Muscle layer of colon (tissue), 2 donors: ENCODE measurements around the gene MTNR1B.

Experiments
- H3K27ac ChIP-seq: one replicate; pipeline ENCODE4 v1.7.0; 2013; ENCODE audit warnings: low read depth, mild to moderate bottlenecking, low read length, moderate library complexity
- H3K27me3 ChIP-seq, 2 donors: one replicate each; pipeline ENCODE4 v1.7.0; 2013; ENCODE audit warnings: low read length in 2 of 2, mild to moderate bottlenecking in 2 of 2; ENCODE audit not compliant: insufficient read depth in 2 of 2, control insufficient read depth in 1 of 2
- H3K36me3 ChIP-seq: one replicate; pipeline ENCODE4 v1.7.0; 2013; ENCODE audit warnings: mild to moderate bottlenecking, low read length; ENCODE audit not compliant: insufficient read depth
- H3K4me1 ChIP-seq: one replicate; pipeline ENCODE4 v1.7.0; 2013; ENCODE audit warnings: mild to moderate bottlenecking, low read length; ENCODE audit not compliant: insufficient read depth
- H3K4me3 ChIP-seq, 2 donors: one replicate each; pipeline ENCODE4 v1.7.0; 2013; ENCODE audit warnings: low read length in 2 of 2, low read depth in 1 of 2, mild to moderate bottlenecking in 1 of 2, moderate library complexity in 1 of 2
- H3K9ac ChIP-seq: one replicate; pipeline ENCODE4 v1.7.0; 2013; ENCODE audit warnings: low read length
- H3K9me3 ChIP-seq: one replicate; pipeline ENCODE4 v1.7.0; 2013; ENCODE audit warnings: mild to moderate bottlenecking, low read length
- donor health status: abdominal sarcoma.
- donor health status: Adenocarcinoma of cecum.

Gene MTNR1B

DNA sequence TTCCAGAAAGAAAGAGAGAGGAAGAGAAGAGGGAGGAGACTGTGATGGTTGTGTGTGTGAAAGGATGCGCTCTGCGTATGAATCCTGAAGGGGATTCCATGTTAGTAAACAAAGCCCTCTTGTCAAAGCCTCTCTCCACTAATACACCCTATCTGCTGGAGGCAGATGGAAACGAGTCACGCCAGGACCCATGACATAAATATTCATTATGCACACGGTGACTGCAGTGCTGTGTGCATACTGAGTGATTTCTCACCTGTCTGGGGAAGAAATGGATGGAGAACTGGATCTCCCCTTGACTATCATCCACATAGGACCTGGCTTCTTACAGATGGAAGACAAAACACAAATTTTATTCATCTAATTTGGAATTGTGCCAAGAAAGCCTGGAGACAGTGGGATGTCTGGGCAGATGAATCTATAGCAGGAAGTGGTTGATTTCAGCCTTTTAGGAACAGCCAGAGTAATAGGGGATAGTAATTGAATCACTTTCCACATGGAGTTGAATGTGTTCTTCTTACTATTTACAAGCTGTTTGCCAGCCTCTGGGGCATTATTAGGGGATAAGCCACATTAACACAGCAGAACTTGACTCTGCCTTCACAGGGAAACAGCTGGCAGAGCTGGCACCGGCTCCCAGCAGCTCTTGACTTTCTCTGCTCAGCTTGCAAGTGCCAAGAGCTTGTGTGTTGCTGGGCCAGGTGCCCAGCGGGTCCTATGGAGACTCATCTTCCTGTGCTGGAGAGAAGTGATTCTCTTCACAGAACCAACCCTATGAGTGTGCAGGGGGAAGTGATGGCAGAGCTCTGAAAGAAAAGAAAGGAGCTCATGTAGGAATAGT is 9.0 kb downstream of the MTNR1B start:
- peaks cover 4% of the 10 kb centered on the region for H3K4me1 ChIP-seq
- no peak overlapping the region for H3K27ac ChIP-seq
- H3K9ac ChIP-seq = no peak overlapping the region
- H3K27me3 ChIP-seq = no peaks in the 10 kb centered on the region
- no peaks in the 10 kb centered on the region for H3K9me3 ChIP-seq
- H3K4me3 ChIP-seq = no peak overlapping the region
- H3K36me3 ChIP-seq = no peaks in the 10 kb centered on the region

DNA sequence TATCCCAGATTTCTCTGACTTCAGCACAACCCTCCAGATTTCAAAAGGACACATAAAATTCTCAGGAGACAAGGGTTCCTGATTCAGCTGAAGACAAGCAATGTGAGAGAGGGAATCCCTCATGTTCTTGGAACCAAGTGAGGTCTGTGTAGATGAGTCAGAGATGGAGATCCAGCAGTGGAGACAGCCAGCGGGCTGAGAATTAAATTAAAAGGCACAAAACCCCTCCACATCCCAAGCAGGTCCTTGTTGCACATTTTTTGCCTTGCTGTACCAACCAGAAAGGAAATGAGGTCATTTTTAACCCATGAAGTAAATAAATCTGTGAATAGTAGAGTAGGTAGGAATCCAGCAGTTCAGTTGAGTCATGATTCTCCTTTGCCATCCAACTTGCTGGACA is 9.7 kb downstream of the MTNR1B start:
- H3K36me3 ChIP-seq = no peaks in the 10 kb centered on the region
- no peak overlapping the region for H3K27ac ChIP-seq
- no peak overlapping the region for H3K9ac ChIP-seq
- no peaks in the 10 kb centered on the region for H3K27me3 ChIP-seq
- no peaks in the 10 kb centered on the region for H3K9me3 ChIP-seq
- no peak overlapping the region for H3K4me3 ChIP-seq
- H3K4me1 ChIP-seq = peaks cover 4% of the 10 kb centered on the region

GRCh38 chr11:92980312-92980711 is 10.9 kb downstream of the MTNR1B start:
- no peak overlapping the region for H3K27ac ChIP-seq
- no peak overlapping the region for H3K9ac ChIP-seq
- H3K27me3 ChIP-seq = no peaks in the 10 kb centered on the region
- no peak overlapping the region for H3K4me3 ChIP-seq
- H3K4me1 ChIP-seq = peaks cover 4% of the 10 kb centered on the region
- H3K9me3 ChIP-seq = no peaks in the 10 kb centered on the region
- no peaks in the 10 kb centered on the region for H3K36me3 ChIP-seq

DNA sequence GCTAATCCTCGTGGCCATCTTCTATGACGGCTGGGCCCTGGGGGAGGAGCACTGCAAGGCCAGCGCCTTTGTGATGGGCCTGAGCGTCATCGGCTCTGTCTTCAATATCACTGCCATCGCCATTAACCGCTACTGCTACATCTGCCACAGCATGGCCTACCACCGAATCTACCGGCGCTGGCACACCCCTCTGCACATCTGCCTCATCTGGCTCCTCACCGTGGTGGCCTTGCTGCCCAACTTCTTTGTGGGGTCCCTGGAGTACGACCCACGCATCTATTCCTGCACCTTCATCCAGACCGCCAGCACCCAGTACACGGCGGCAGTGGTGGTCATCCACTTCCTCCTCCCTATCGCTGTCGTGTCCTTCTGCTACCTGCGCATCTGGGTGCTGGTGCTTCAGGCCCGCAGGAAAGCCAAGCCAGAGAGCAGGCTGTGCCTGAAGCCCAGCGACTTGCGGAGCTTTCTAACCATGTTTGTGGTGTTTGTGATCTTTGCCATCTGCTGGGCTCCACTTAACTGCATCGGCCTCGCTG is 12.1 kb downstream of the MTNR1B start:
- no peaks in the 10 kb centered on the region for H3K27me3 ChIP-seq
- no peak overlapping the region for H3K4me3 ChIP-seq
- H3K4me1 ChIP-seq = peaks cover 4% of the 10 kb centered on the region
- no peak overlapping the region for H3K9ac ChIP-seq
- H3K36me3 ChIP-seq = no peaks in the 10 kb centered on the region
- no peaks in the 10 kb centered on the region for H3K9me3 ChIP-seq
- H3K27ac ChIP-seq = no peak overlapping the region

GRCh38 chr11:92986585-92986984 is 17.1 kb downstream of the MTNR1B start:
- no peak overlapping the region for H3K27ac ChIP-seq
- no peaks in the 10 kb centered on the region for H3K36me3 ChIP-seq
- H3K4me1 ChIP-seq = no peaks in the 10 kb centered on the region
- no peak overlapping the region for H3K4me3 ChIP-seq
- H3K9ac ChIP-seq = no peak overlapping the region
- no peaks in the 10 kb centered on the region for H3K27me3 ChIP-seq
- no peaks in the 10 kb centered on the region for H3K9me3 ChIP-seq

- H3K4me1 ChIP-seq = no peaks in the 10 kb centered on the region
- no peaks in the 10 kb centered on the region for H3K36me3 ChIP-seq
- no peaks in the 10 kb centered on the region for H3K27me3 ChIP-seq
- H3K27ac ChIP-seq = no peak overlapping the region
- no peak overlapping the region for H3K4me3 ChIP-seq
- H3K9me3 ChIP-seq = no peaks in the 10 kb centered on the region
- H3K9ac ChIP-seq = no peak overlapping the region
These were observed 23.6 kb downstream of the MTNR1B start for GRCh38 chr11:92993004-92993403.

DNA sequence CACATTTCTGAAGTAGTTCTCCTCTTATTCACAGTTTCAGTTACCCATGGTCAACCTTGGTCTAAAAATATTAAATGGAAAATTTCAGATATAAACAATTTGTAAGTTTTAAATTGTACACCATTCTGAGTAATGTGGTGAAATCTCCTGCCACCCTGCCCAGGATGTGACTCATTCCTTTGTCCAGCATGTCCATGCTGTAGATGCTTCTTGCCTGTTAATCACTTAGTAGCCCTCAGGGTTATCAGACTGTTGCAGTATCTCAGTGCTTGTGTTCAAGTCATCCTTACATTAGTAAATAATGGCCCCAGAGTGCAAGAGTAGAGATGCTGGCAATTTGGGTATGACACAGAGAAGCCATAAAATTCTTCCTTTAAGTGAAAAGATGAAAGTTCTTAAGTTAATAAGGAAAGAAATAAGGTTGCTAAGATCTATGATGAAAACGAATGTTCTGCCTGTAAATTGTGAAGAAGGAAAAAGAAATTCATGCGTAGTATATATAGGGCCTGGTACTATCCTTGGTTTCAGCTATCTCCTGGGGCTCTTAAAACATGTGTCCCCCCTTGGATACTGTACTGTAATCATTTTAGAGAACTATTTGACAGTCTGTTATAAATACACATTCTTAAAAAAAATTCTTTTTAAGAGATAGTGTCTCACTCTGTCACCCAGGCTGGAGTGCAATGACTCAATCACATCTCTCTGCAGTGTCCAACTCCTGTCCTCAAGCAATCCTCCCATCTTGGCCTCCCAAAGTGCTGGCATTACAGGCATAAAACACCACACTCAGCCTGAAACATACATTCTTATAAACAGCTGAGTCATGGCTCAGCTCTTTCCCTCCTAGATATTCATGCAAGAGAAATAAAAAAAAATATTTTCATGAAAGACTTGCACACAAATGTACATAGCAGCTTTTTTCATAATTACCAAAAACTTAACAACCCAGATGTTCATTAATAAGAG is 31.3 kb downstream of the MTNR1B start:
- Histone ChIP-seq H3K4me3 (no peak overlapping the region), H3K27me3 (no peaks in the 10 kb centered on the region), H3K9me3 (no peaks in the 10 kb centered on the region), H3K36me3 (no peaks in the 10 kb centered on the region), H3K27ac (no peak overlapping the region), H3K4me1 (no peaks in the 10 kb centered on the region), H3K9ac (no peak overlapping the region)

DNA sequence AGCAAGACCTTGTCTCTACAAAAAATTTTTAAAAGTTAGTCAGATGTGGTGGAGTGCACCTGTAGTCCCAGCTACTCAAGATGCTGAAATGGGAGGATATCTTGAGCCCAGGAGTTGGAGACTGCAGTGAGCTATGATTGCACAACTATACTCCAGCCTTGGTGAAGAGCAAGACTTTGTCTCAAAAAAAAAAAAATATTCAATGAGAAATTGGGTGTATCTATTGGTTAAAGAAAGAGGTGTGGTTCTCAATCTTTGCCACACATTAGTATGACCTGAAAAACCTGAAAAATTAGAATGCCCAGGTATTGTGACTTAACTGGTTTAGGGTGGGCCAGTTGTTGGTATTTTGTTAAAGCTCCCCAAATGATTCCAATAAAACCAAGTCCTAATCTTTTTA is 32.4 kb downstream of the MTNR1B start:
- H3K36me3 ChIP-seq = no peaks in the 10 kb centered on the region
- no peaks in the 10 kb centered on the region for H3K9me3 ChIP-seq
- H3K9ac ChIP-seq = no peak overlapping the region
- H3K4me3 ChIP-seq = no peak overlapping the region
- no peaks in the 10 kb centered on the region for H3K27me3 ChIP-seq
- no peaks in the 10 kb centered on the region for H3K4me1 ChIP-seq
- no peak overlapping the region for H3K27ac ChIP-seq

- no peaks in the 10 kb centered on the region for H3K27me3 ChIP-seq
- H3K4me3 ChIP-seq = no peak overlapping the region
- no peaks in the 10 kb centered on the region for H3K36me3 ChIP-seq
- H3K9me3 ChIP-seq = no peaks in the 10 kb centered on the region
- H3K27ac ChIP-seq = no peak overlapping the region
- no peak overlapping the region for H3K9ac ChIP-seq
- H3K4me1 ChIP-seq = no peaks in the 10 kb centered on the region
These were observed 32.9 kb downstream of the MTNR1B start for GRCh38 chr11:93002380-93002779.

- Histone ChIP-seq H3K4me1 (no peaks in the 10 kb centered on the region), H3K27me3 (no peaks in the 10 kb centered on the region), H3K4me3 (no peak overlapping the region), H3K9ac (no peak overlapping the region), H3K27ac (no peak overlapping the region), H3K9me3 (no peaks in the 10 kb centered on the region), H3K36me3 (no peaks in the 10 kb centered on the region)
These were observed 35.8 kb downstream of the MTNR1B start for GRCh38 chr11:93005239-93005638.

DNA sequence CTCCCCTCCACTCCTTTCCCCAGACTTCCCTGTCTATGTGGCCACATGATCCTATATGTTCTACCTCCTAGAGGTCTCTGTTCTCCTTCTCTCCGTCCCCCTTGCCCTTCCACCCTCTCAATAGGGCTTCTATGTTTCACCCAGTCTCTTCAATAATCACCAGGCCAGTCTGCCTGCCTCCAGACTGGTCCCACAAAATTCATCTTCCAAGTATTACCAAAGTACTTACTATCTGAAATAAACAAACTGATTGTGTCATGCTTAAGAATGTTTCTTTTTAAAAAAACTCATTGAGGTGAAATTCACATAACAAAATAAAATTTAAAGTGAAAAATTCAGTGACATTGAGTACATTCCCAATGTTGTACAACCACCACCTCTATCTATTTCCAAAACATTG is 44.2 kb downstream of the MTNR1B start:
- H3K27me3 ChIP-seq = no peaks in the 10 kb centered on the region
- no peak overlapping the region for H3K4me3 ChIP-seq
- no peaks in the 10 kb centered on the region for H3K4me1 ChIP-seq
- H3K36me3 ChIP-seq = no peaks in the 10 kb centered on the region
- H3K9me3 ChIP-seq = no peaks in the 10 kb centered on the region
- no peak overlapping the region for H3K27ac ChIP-seq
- H3K9ac ChIP-seq = no peak overlapping the region
